Stimulated activated naive CD8-positive, alpha-beta T cell treated with anti-CD3 and anti-CD28 coated beads, Interleukin-15, Interleukin-2, amounts not matched to agents 100 ng/mL and 50 ng/mL, for 24 hours (primary cell): ENCODE results near the gene KISS1.

Source experiments
- H3K27ac Mint-ChIP-seq: one replicate; pipeline ENCODE4 v1.8.0; 2021; ENCODE audit warnings: mild to moderate bottlenecking, mixed read lengths
- H3K27me3 Mint-ChIP-seq: one replicate; pipeline ENCODE4 v1.8.0; 2021; ENCODE audit warnings: mixed read lengths
- H3K36me3 Mint-ChIP-seq: one replicate; pipeline ENCODE4 v1.8.0; 2021; ENCODE audit warnings: low read depth, mixed read lengths
- H3K4me1 Mint-ChIP-seq: one replicate; pipeline ENCODE4 v1.8.0; 2021; ENCODE audit warnings: low read depth, mixed read lengths
- H3K4me3 Mint-ChIP-seq: one replicate; pipeline ENCODE4 v1.8.0; 2021; ENCODE audit warnings: mild to moderate bottlenecking, mixed read lengths
- H3K9me3 Mint-ChIP-seq: one replicate; pipeline ENCODE4 v1.8.0; 2021; ENCODE audit warnings: mixed read lengths

The KISS1 gene

GRCh38 chr1:204162494-204163074, 33.7 kb downstream of the KISS1 start:
- Mint-ChIP-seq H3K36me3 (no peaks in the 10 kb centered on the region), H3K4me3 (no peak overlapping the region), H3K27me3 (no peaks in the 10 kb centered on the region), H3K9me3 (no peaks in the 10 kb centered on the region), H3K4me1 (no peaks in the 10 kb centered on the region), H3K27ac (no peak overlapping the region)

- H3K4me1 Mint-ChIP-seq, result no peaks in the 10 kb centered on the region
- H3K27me3 Mint-ChIP-seq, result no peaks in the 10 kb centered on the region
Measured at GRCh38 chr1:204161609-204162493, 34.4 kb downstream of the KISS1 start.

GRCh38 chr1:204157962-204158361, 38.3 kb downstream of the KISS1 start:
- H3K4me3 Mint-ChIP-seq, result no peak overlapping the region
- H3K36me3 Mint-ChIP-seq, result no peaks in the 10 kb centered on the region
- H3K4me1 Mint-ChIP-seq, result no peaks in the 10 kb centered on the region
- no peaks in the 10 kb centered on the region for H3K27me3 Mint-ChIP-seq
- no peak overlapping the region for H3K27ac Mint-ChIP-seq
- no peaks in the 10 kb centered on the region for H3K9me3 Mint-ChIP-seq

More at GRCh38 chr1:204161609-204162493, 34.4 kb downstream of the KISS1 start:
- Mint-ChIP-seq H3K27ac (no peak overlapping the region), H3K9me3 (no peaks in the 10 kb centered on the region), H3K36me3 (no peaks in the 10 kb centered on the region), H3K4me3 (no peak overlapping the region)

GRCh38 chr1:204155881-204156280, 40.4 kb downstream of the KISS1 start:
- Mint-ChIP-seq H3K9me3 (no peaks in the 10 kb centered on the region), H3K27ac (no peak overlapping the region), H3K36me3 (no peaks in the 10 kb centered on the region), H3K4me1 (peaks cover 6% of the 10 kb centered on the region), H3K4me3 (no peak overlapping the region), H3K27me3 (no peaks in the 10 kb centered on the region)

GRCh38 chr1:204154568-204155255, 41.6 kb downstream of the KISS1 start:
- Mint-ChIP-seq H3K27me3 (no peaks in the 10 kb centered on the region), H3K36me3 (no peaks in the 10 kb centered on the region), H3K9me3 (no peaks in the 10 kb centered on the region), H3K27ac (no peak overlapping the region), H3K4me1 (peaks cover 6% of the 10 kb centered on the region), H3K4me3 (no peak overlapping the region)

- H3K4me3 Mint-ChIP-seq, result no peak overlapping the region
Measured at GRCh38 chr1:204153667-204154066, 42.6 kb downstream of the KISS1 start.

GRCh38 chr1:204152310-204153044, 43.8 kb downstream of the KISS1 start:
- Mint-ChIP-seq H3K27me3 (no peaks in the 10 kb centered on the region), H3K4me1 (peaks cover 6% of the 10 kb centered on the region), H3K4me3 (peak overlapping the region; percentile 67), H3K36me3 (no peaks in the 10 kb centered on the region), H3K9me3 (no peaks in the 10 kb centered on the region), H3K27ac (no peak overlapping the region)

More at GRCh38 chr1:204153667-204154066, 42.6 kb downstream of the KISS1 start:
- Mint-ChIP-seq H3K36me3 (no peaks in the 10 kb centered on the region), H3K27ac (no peak overlapping the region), H3K9me3 (no peaks in the 10 kb centered on the region), H3K27me3 (no peaks in the 10 kb centered on the region), H3K4me1 (peaks cover 6% of the 10 kb centered on the region)

GRCh38 chr1:204151552-204152309, 44.6 kb downstream of the KISS1 start, which contains the start of gene ETNK2:
Gene ETNK2 (minus strand): TSS chr1:204152044. CDS start chr1:204151852, 192 bp downstream.
- peak within 1 kb of the TSS; percentile 67 for H3K4me3 Mint-ChIP-seq
- no peaks in the 10 kb centered on the region for H3K36me3 Mint-ChIP-seq
- no peak within 1 kb of the TSS for H3K27ac Mint-ChIP-seq
- no peaks in the 10 kb centered on the region for H3K27me3 Mint-ChIP-seq
- peaks cover 6% of the 10 kb centered on the region for H3K4me1 Mint-ChIP-seq
- H3K9me3 Mint-ChIP-seq, result no peaks in the 10 kb centered on the region

- H3K27me3 Mint-ChIP-seq, result no peaks in the 10 kb centered on the region
- no peaks in the 10 kb centered on the region for H3K36me3 Mint-ChIP-seq
- no peaks in the 10 kb centered on the region for H3K9me3 Mint-ChIP-seq
- peaks cover 6% of the 10 kb centered on the region for H3K4me1 Mint-ChIP-seq
- H3K27ac Mint-ChIP-seq, result no peak overlapping the region
- peak overlapping the region; percentile 2 for H3K4me3 Mint-ChIP-seq
Measured at GRCh38 chr1:204150702-204151551, 45.4 kb downstream of the KISS1 start.

GRCh38 chr1:204149635-204150565, 46.4 kb downstream of the KISS1 start:
- no peaks in the 10 kb centered on the region for H3K36me3 Mint-ChIP-seq
- no peaks in the 10 kb centered on the region for H3K9me3 Mint-ChIP-seq
- H3K4me1 Mint-ChIP-seq, result peaks cover 6% of the 10 kb centered on the region
- no peaks in the 10 kb centered on the region for H3K27me3 Mint-ChIP-seq
- H3K27ac Mint-ChIP-seq, result no peak overlapping the region
- no peak overlapping the region for H3K4me3 Mint-ChIP-seq

- peaks cover 3% of the 10 kb centered on the region for H3K27me3 Mint-ChIP-seq
- H3K4me1 Mint-ChIP-seq, result peaks cover 6% of the 10 kb centered on the region
- H3K9me3 Mint-ChIP-seq, result no peaks in the 10 kb centered on the region
- H3K4me3 Mint-ChIP-seq, result no peak overlapping the region
- H3K27ac Mint-ChIP-seq, result no peak overlapping the region
- no peaks in the 10 kb centered on the region for H3K36me3 Mint-ChIP-seq
Measured at GRCh38 chr1:204149107-204149506, 47.2 kb downstream of the KISS1 start.

GRCh38 chr1:204147406-204148383, 48.6 kb downstream of the KISS1 start:
- H3K36me3 Mint-ChIP-seq, result no peaks in the 10 kb centered on the region
- no peak overlapping the region for H3K4me3 Mint-ChIP-seq
- H3K4me1 Mint-ChIP-seq, result peaks cover 6% of the 10 kb centered on the region
- H3K27me3 Mint-ChIP-seq, result peaks cover 3% of the 10 kb centered on the region
- no peak overlapping the region for H3K27ac Mint-ChIP-seq
- H3K9me3 Mint-ChIP-seq, result no peaks in the 10 kb centered on the region
